ENCODE results near the gene C2CD3. TPM values are rescaled to one million over a fixed set of nuclear protein-coding genes. Genes with fewer than 3 reads are reported as not detected.
"Not testable (repeated sequence)": the region's sequence is repeated elsewhere in the genome, so short reads cannot be mapped to it uniquely, and the experiment has no call there.

The C2CD3 gene
- total and polyA plus RNA-seq, 7 donors, result 5.1 to 14.4 (median 9.7) TPM

DNA sequence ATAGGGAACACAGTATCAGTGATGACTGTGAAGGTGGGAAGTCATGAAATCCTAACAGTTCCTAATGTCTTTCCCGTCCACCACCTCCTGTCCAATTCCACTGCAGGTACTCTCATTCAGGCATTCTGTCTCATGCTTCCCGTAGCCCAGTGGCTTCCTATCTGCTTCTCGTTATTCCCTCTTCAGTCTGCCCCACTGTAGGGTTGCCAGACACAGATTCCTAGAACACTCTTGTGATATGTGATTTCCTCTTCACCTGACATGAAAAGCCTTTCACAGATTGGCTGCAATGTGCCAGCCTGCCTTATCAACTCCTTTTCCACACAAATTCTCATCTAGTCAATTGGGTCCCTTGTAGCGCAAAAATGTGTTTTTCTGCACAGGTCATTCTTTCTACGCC is 49.0 kb downstream of the C2CD3 start:
- H3K36me3 ChIP-seq (ENCODE audit: insufficient read depth in 1 of 2, low read depth in 1 of 2), result peaks cover 0 to 33% of the 10 kb centered on the region in 2 donors
- ATAC-seq, result no peak
- DNase-seq, result no peak
- intact Hi-C loops (cut with DNase I), result no loop called here
- no peak overlapping the region for H3K27ac ChIP-seq
- no peaks in the 10 kb centered on the region for H3K27me3 ChIP-seq (ENCODE audit: insufficient read depth in 3 of 3, low read length in 2 of 3)
- H3K9me3 ChIP-seq, result no peaks in the 10 kb centered on the region
- no peaks in the 10 kb centered on the region for H3K4me1 ChIP-seq
- WGBS, 3 donors, result 92 to 97% (median 93%) methylated on average over 5 of the region's 5 CpGs
- TF ChIP-seq, protein P1, sequence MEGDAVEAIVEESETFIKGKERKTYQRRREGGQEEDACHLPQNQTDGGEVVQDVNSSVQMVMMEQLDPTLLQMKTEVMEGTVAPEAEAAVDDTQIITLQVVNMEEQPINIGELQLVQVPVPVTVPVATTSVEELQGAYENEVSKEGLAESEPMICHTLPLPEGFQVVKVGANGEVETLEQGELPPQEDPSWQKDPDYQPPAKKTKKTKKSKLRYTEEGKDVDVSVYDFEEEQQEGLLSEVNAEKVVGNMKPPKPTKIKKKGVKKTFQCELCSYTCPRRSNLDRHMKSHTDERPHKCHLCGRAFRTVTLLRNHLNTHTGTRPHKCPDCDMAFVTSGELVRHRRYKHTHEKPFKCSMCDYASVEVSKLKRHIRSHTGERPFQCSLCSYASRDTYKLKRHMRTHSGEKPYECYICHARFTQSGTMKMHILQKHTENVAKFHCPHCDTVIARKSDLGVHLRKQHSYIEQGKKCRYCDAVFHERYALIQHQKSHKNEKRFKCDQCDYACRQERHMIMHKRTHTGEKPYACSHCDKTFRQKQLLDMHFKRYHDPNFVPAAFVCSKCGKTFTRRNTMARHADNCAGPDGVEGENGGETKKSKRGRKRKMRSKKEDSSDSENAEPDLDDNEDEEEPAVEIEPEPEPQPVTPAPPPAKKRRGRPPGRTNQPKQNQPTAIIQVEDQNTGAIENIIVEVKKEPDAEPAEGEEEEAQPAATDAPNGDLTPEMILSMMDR (IDR thresholded peaks at IDR 0.05), result no peak
- no peak overlapping the region for H3K4me3 ChIP-seq

- intact Hi-C loops (cut with DNase I); H3K4me1 ChIP-seq; DNase-seq; H3K9me3 ChIP-seq; H3K4me3 ChIP-seq; H3K27ac ChIP-seq; H3K27me3 ChIP-seq (ENCODE audit: insufficient read depth in 3 of 3, low read length in 2 of 3); ATAC-seq: not testable (repeated sequence)
- peaks cover 0 to 45% of the 10 kb centered on the region in 2 donors for H3K36me3 ChIP-seq (ENCODE audit: insufficient read depth in 1 of 2, low read depth in 1 of 2)
- 97 to 98% (median 98%) methylated on average over 5 of the region's 5 CpGs for WGBS, 3 donors
These were observed 50.4 kb downstream of the C2CD3 start for GRCh38 chr11:74120260-74121035.

DNA sequence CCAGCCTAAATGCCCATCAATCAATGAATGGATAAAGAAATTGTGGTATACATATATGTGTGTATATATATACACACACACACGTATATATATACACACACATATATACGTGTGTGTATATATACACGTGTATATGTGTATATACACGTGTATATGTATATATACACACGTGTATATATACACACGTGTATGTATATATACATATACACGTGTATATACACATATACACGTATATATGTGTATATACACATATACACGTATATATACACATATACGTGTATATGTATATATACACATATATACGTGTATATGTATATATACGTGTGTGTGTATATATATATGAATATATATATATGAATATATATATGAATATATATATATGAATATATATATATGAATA is 54.1 kb downstream of the C2CD3 start:
- no peak for ATAC-seq
- intact Hi-C loops (cut with DNase I), result no loop called here
- H3K9me3 ChIP-seq, result peaks cover 3% of the 10 kb centered on the region
- no peaks in the 10 kb centered on the region for H3K4me1 ChIP-seq
- 93 to 94% (median 94%) methylated on average over 12 of the region's 12 CpGs for WGBS, 3 donors
- no peak for DNase-seq
- peaks cover 0 to 54% of the 10 kb centered on the region in 2 donors for H3K36me3 ChIP-seq (ENCODE audit: insufficient read depth in 1 of 2, low read depth in 1 of 2)
- TF ChIP-seq, protein P1 (IDR thresholded peaks at IDR 0.05), result no peak
- H3K27ac ChIP-seq, result no peak overlapping the region
- H3K27me3 ChIP-seq (ENCODE audit: insufficient read depth in 3 of 3, low read length in 2 of 3), result no peaks in the 10 kb centered on the region
- no peak overlapping the region for H3K4me3 ChIP-seq

- Histone ChIP-seq H3K27ac (no peak overlapping the region), H3K4me1 (no peaks in the 10 kb centered on the region), H3K27me3 (ENCODE audit: insufficient read depth in 3 of 3, low read length in 2 of 3) (no peaks in the 10 kb centered on the region), H3K9me3 (peaks cover 3% of the 10 kb centered on the region), H3K36me3 (ENCODE audit: insufficient read depth in 1 of 2, low read depth in 1 of 2) (peaks cover 0 to 72% of the 10 kb centered on the region in 2 donors), H3K4me3 (no peak overlapping the region)
- TF ChIP-seq, protein P1 (IDR thresholded peaks at IDR 0.05), result no peak
- intact Hi-C loops (cut with DNase I), result no loop called here
- WGBS, 3 donors, result 95 to 97% (median 97%) methylated on average over 2 of the region's 2 CpGs
- DNase-seq (no peak), ATAC-seq (no peak)
These were observed 57.9 kb downstream of the C2CD3 start for GRCh38 chr11:74112877-74113276.

GRCh38 chr11:74106124-74106523 is 64.7 kb downstream of the C2CD3 start:
- Histone ChIP-seq H3K27me3 (ENCODE audit: insufficient read depth in 3 of 3, low read length in 2 of 3) (no peaks in the 10 kb centered on the region), H3K9me3 (no peaks in the 10 kb centered on the region), H3K36me3 (ENCODE audit: insufficient read depth in 1 of 2, low read depth in 1 of 2) (peaks cover 12 to 81% of the 10 kb centered on the region in 2 donors), H3K27ac (no peak overlapping the region), H3K4me3 (no peak overlapping the region), H3K4me1 (no peaks in the 10 kb centered on the region)
- DNase-seq, result no peak
- no peak for ATAC-seq
- intact Hi-C loops (cut with DNase I), result no loop called here
- TF ChIP-seq, protein P1 (IDR thresholded peaks at IDR 0.05), result no peak
- 96 to 97% (median 96%) methylated on average over 1 of the region's 1 CpG for WGBS, 3 donors
